Measurements from ENCODE around the gene MKRN2. TPM values are rescaled to one million over a fixed set of nuclear protein-coding genes. Genes with fewer than 3 reads are reported as not detected.

The MKRN2 gene
- total RNA-seq, 1 donor: 42.7 TPM

- DNase-seq (ENCODE audit: low read depth): no peak
- TF ChIP-seq CTCF (IDR thresholded peaks at IDR 0.05; ENCODE audit: insufficient read depth, low read depth, low read length): no peak
- H3K4me3 ChIP-seq (ENCODE audit: low read depth, low read length): peak overlapping the region; percentile 81
Observed at GRCh38 chr3:12556314-12556689, 585 bp upstream of the MKRN2 start.

GRCh38 chr3:12557473-12558100 lies 700 bp downstream of the MKRN2 start:
- H3K4me3 ChIP-seq (ENCODE audit: low read depth, low read length): peak overlapping the region; percentile 81
- DNase-seq (ENCODE audit: low read depth): peak; percentile 72
- TF ChIP-seq CTCF (IDR thresholded peaks at IDR 0.05; ENCODE audit: insufficient read depth, low read depth, low read length): no peak

GRCh38 chr3:12558706-12559105 lies 1.8 kb downstream of the MKRN2 start:
- no peak for TF ChIP-seq CTCF (IDR thresholded peaks at IDR 0.05; ENCODE audit: insufficient read depth, low read depth, low read length)
- peak overlapping the region; percentile 81 for H3K4me3 ChIP-seq (ENCODE audit: low read depth, low read length)
- peak; percentile 19 for DNase-seq (ENCODE audit: low read depth)

GRCh38 chr3:12559520-12559919 lies 2.6 kb downstream of the MKRN2 start:
- no peak for TF ChIP-seq CTCF (IDR thresholded peaks at IDR 0.05; ENCODE audit: insufficient read depth, low read depth, low read length)
- H3K4me3 ChIP-seq (ENCODE audit: low read depth, low read length): no peak overlapping the region
- no peak for DNase-seq (ENCODE audit: low read depth)

GRCh38 chr3:12560505-12561190 lies 3.8 kb downstream of the MKRN2 start:
- H3K4me3 ChIP-seq (ENCODE audit: low read depth, low read length): no peak overlapping the region
- TF ChIP-seq CTCF (IDR thresholded peaks at IDR 0.05; ENCODE audit: insufficient read depth, low read depth, low read length): no peak
- no peak for DNase-seq (ENCODE audit: low read depth)

- TF ChIP-seq CTCF (IDR thresholded peaks at IDR 0.05; ENCODE audit: insufficient read depth, low read depth, low read length): no peak
- no peak for DNase-seq (ENCODE audit: low read depth)
- no peak overlapping the region for H3K4me3 ChIP-seq (ENCODE audit: low read depth, low read length)
Observed at GRCh38 chr3:12561397-12561796, 4.5 kb downstream of the MKRN2 start.
